Measurements from ENCODE around the gene CCDC157. TPM values are rescaled to one million over a fixed set of nuclear protein-coding genes. Genes with fewer than 3 reads are reported as not detected.

CCDC157 gene
- total RNA-seq: 0.38 and 0.53 TPM in 2 replicates

DNA sequence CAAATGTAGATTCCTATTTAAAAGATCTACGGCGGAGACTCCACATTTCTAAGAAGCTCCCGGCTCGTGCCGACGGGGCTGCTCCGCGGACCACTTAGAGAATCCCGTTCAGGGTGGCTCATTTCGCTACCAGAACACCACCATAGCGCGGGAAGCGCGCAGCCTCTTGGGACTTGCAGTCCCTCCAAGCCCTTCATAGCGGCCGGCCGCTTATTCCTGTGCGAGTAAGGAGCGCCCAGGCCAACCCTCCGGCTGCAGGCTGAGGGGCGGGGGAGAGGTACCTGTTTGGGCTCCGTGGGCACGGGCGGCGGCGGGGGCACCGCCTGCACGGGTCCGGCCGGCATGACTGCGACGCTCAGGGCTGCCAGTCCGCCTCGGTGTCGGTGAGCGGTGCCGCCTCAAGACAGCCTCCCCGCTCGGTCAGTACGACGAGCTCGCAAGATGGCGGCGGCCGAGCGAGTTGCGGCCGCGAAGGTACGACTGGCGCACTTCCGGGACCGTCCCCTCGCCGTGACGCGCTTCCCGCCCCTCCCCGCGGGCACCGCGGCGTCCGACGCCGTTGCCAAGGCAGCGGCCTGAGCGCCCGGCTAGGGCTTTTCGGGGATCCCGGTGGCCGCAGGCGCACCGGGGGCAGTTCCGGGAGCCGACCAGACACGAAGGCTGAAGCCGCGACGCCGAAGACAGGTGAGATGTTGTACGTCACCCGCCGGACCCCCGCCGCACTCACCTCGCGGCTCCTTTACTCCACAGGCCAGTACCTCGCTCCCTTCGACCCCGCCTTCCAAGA is at the start of gene CCDC157, which contains the start of gene SF3A1:
Gene CCDC157 (plus strand): TSS at position 559 of the 787 bp plus-strand sequence. CDS start 8,994 bp downstream, outside the sequence.
Gene SF3A1 (minus strand): TSS at position 446 of the 787 bp plus-strand sequence. CDS start 102 bp downstream, at position 344.
- DNase-seq (ENCODE audit: low read depth): peak; percentile 79
- Histone ChIP-seq H3K27me3 (ENCODE audit: control insufficient read depth, insufficient read depth, low read length) (no peaks in the 10 kb centered on the region), H3K4me3 (ENCODE audit: low read depth, low read length) (peak within 1 kb of the TSS; percentile 89), H3K36me3 (ENCODE audit: control insufficient read depth, insufficient read depth, low read length) (peaks cover 13% of the 10 kb centered on the region)
- TF ChIP-seq, protein P1, sequence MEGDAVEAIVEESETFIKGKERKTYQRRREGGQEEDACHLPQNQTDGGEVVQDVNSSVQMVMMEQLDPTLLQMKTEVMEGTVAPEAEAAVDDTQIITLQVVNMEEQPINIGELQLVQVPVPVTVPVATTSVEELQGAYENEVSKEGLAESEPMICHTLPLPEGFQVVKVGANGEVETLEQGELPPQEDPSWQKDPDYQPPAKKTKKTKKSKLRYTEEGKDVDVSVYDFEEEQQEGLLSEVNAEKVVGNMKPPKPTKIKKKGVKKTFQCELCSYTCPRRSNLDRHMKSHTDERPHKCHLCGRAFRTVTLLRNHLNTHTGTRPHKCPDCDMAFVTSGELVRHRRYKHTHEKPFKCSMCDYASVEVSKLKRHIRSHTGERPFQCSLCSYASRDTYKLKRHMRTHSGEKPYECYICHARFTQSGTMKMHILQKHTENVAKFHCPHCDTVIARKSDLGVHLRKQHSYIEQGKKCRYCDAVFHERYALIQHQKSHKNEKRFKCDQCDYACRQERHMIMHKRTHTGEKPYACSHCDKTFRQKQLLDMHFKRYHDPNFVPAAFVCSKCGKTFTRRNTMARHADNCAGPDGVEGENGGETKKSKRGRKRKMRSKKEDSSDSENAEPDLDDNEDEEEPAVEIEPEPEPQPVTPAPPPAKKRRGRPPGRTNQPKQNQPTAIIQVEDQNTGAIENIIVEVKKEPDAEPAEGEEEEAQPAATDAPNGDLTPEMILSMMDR (IDR thresholded peaks at IDR 0.05; ENCODE audit: insufficient read depth, low read length, severe bottlenecking): no peak
- no peak for FAIRE-seq

DNA sequence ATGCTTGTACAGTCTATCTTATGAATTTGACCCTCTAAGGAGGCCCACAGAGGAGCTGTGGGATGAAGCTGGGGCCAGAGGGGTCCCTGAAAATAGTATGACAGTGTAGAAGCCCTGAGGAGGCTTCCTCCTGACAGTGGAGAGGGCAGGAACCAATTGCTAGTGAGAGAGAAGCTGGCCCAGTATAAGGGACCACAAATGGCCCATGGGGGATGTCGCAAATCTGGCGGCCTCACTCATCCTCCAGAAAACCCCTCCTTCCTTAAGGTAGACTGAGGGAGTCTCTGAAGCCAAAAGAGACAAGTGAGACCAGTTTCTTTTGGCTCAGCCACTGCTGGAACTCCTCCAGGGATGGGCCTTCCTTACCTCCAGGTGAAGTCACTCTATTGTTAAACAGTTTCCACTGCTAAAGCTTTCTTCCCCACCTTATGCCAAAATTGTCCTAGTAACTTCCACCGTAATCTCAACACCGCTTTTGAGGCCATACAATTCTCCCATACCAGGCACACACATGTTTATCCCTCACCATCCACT is 49.7 kb upstream of the CCDC157 start:
- Histone ChIP-seq H3K27me3 (ENCODE audit: control insufficient read depth, insufficient read depth, low read length) (no peaks in the 10 kb centered on the region), H3K36me3 (ENCODE audit: control insufficient read depth, insufficient read depth, low read length) (no peaks in the 10 kb centered on the region), H3K4me3 (ENCODE audit: low read depth, low read length) (no peak overlapping the region)
- no peak for FAIRE-seq
- TF ChIP-seq, protein P1 (IDR thresholded peaks at IDR 0.05; ENCODE audit: insufficient read depth, low read length, severe bottlenecking): no peak
- DNase-seq (ENCODE audit: low read depth): no peak

DNA sequence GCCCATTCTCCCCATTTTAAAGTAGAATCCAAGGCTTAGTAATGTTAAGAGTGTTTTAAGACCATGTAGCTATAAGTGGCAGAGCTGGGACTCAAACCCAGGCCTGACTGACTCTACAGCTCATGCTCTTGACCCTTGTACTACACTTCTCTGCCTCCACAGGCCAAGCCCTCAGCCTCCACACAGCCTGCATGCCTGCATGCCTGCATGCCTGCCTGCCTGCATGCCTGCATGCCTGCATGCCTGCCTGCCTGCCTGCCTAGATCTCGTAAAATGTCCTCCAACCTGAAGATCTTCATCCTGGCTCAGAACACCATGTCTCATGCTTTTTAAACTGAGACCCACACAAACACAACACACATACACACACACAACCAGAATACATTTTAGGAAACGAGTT is 48.7 kb upstream of the CCDC157 start:
- TF ChIP-seq, protein P1 (IDR thresholded peaks at IDR 0.05; ENCODE audit: insufficient read depth, low read length, severe bottlenecking): no peak
- no peaks in the 10 kb centered on the region for H3K36me3 ChIP-seq (ENCODE audit: control insufficient read depth, insufficient read depth, low read length)
- no peak overlapping the region for H3K4me3 ChIP-seq (ENCODE audit: low read depth, low read length)
- H3K27me3 ChIP-seq (ENCODE audit: control insufficient read depth, insufficient read depth, low read length): no peaks in the 10 kb centered on the region
- no peak for DNase-seq (ENCODE audit: low read depth)
- FAIRE-seq: no peak

DNA sequence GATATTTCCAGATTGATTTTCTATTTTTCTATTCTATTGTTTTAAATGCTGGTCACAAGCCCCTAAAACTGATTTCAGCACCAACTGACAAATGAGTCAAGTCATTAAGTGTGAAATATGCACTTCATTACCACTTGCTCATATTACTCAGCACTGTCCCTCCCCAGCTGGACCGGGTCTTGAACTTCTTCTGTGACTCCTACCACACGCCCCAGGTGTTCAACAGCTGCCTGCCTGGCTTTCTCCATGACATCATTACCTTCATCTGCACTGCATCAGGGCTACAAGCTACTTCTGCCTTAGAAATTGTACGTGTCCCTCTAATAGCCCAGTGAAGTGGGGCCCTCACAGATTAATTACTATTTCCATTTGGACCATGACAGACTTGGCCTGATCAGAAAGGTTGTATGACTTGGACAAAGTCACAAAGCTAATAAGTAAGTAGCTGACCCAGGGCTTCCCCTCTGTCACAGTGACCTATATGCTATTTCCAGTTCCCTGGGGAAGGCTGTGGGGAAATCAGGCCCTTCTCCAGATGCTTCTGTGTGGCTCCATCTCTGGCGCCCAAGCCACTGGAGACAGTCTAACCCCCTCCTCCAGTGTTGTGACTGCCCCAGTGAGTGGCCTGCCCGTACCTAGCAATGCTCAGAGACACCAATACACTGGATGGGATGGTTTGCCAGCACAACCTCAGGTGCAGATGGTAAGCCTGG is 48.1 kb upstream of the CCDC157 start:
- DNase-seq (ENCODE audit: low read depth) (peak; percentile 62), FAIRE-seq (no peak)
- H3K27me3 ChIP-seq (ENCODE audit: control insufficient read depth, insufficient read depth, low read length): no peaks in the 10 kb centered on the region
- no peak overlapping the region for H3K4me3 ChIP-seq (ENCODE audit: low read depth, low read length)
- H3K36me3 ChIP-seq (ENCODE audit: control insufficient read depth, insufficient read depth, low read length): no peaks in the 10 kb centered on the region
- TF ChIP-seq, protein P1 (IDR thresholded peaks at IDR 0.05; ENCODE audit: insufficient read depth, low read length, severe bottlenecking): no peak

DNA sequence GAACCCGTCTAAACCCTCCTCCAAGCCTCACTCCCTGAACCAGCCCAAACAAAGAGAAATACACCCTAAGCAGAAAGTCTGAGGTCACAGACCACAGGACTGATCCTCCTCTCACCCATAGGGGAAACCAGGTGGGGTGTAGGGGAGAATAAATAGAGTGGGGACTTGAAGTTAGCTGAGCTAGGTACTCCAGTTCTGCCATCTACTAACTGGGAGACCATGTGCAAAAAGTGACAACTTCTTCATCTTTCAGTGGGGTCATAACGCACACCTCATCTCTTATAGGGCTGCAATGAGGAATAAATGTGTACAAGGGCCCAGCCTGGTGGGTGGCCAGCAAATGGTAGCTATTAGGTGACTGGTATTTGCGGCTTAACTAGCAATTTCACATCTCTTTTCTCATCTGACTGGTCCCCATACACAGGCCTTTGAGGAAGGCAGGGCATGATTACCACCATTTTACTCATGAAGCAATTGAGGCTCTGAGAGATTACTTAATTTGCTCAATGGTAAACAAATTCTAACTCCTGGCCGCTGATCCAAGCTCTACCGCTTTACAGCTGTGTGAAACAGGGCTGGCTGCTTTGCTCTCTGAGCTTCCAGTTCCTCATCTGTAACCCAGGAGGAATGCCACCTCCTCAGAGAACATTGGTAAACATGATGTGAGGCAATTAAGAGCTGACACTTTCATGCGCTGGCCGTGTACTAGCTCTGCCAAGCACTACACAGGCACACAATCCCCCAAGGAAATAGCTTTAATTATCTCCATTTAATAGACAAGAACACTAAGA is 46.7 kb upstream of the CCDC157 start:
- Histone ChIP-seq H3K27me3 (ENCODE audit: control insufficient read depth, insufficient read depth, low read length) (no peaks in the 10 kb centered on the region), H3K36me3 (ENCODE audit: control insufficient read depth, insufficient read depth, low read length) (no peaks in the 10 kb centered on the region), H3K4me3 (ENCODE audit: low read depth, low read length) (no peak overlapping the region)
- FAIRE-seq (peak; percentile 90), DNase-seq (ENCODE audit: low read depth) (peak; percentile 85)
- TF ChIP-seq, protein P1 (IDR thresholded peaks at IDR 0.05; ENCODE audit: insufficient read depth, low read length, severe bottlenecking): no peak
